ENCODE data around the gene LYPD5. TPM values are rescaled to one million over a fixed set of nuclear protein-coding genes. Genes with fewer than 3 reads are reported as not detected.

LYPD5 gene
- total and polyA plus RNA-seq, 2 of the 8 experiments (the other 6 are each of a cell fraction or from before 2014, with no cell fraction given) = 0.74 to 4.3 TPM

GRCh38 chr19:43798546-43799409 is 3.5 kb downstream of the LYPD5 start (continued):
- TF ChIP-seq E2F6 (IDR thresholded peaks at IDR 0.05) = peak; percentile 71
- no peak for TF ChIP-seq CHD2 (IDR thresholded peaks at IDR 0.05; ENCODE audit: low read length)
- TF ChIP-seq CREB1 (IDR thresholded peaks at IDR 0.05) = peak; percentile 34; the same call in 1 of the 2 replicates
- TF ChIP-seq EZH2 (IDR thresholded peaks at IDR 0.05; ENCODE audit: low read depth, low read length, severe bottlenecking) = no peak
- TF ChIP-seq HDAC2 (IDR thresholded peaks at IDR 0.05; ENCODE audit: borderline replicate concordance in 1 of 2, low read depth in 2 of 2, low read length in 2 of 2) = 0 out of 4 replicates have a peak, but pooled peaks of 1 of the 2 experiments have one; percentile 19
- no peak for TF ChIP-seq CTBP2 (IDR thresholded peaks at IDR 0.05; ENCODE audit: borderline replicate concordance, insufficient read depth, insufficient read length, low read length)
- TF ChIP-seq RAD21 (IDR thresholded peaks at IDR 0.05 in 1 of 2, conservative IDR thresholded peaks at IDR 0.05 in 1 of 2; ENCODE audit: low read depth in 2 of 2, low read length in 2 of 2) = no peak
- TF ChIP-seq, protein P1, sequence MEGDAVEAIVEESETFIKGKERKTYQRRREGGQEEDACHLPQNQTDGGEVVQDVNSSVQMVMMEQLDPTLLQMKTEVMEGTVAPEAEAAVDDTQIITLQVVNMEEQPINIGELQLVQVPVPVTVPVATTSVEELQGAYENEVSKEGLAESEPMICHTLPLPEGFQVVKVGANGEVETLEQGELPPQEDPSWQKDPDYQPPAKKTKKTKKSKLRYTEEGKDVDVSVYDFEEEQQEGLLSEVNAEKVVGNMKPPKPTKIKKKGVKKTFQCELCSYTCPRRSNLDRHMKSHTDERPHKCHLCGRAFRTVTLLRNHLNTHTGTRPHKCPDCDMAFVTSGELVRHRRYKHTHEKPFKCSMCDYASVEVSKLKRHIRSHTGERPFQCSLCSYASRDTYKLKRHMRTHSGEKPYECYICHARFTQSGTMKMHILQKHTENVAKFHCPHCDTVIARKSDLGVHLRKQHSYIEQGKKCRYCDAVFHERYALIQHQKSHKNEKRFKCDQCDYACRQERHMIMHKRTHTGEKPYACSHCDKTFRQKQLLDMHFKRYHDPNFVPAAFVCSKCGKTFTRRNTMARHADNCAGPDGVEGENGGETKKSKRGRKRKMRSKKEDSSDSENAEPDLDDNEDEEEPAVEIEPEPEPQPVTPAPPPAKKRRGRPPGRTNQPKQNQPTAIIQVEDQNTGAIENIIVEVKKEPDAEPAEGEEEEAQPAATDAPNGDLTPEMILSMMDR (IDR thresholded peaks at IDR 0.05; ENCODE audit: control extremely low read depth in 1 of 3, insufficient read depth in 1 of 3, low read depth in 1 of 3, low read length in 3 of 3) = no peak
- no peak for TF ChIP-seq HDAC6 (IDR thresholded peaks at IDR 0.05; ENCODE audit: low read depth, low read length)
- 0 out of 2 replicates have a peak, but pooled peaks have one; percentile 22 for TF ChIP-seq TAF1 (IDR thresholded peaks at IDR 0.05; ENCODE audit: low read depth, low read length)
- TF ChIP-seq POU5F1 (IDR thresholded peaks at IDR 0.05; ENCODE audit: low read depth, low read length) = no peak
- no peak for TF ChIP-seq NANOG (IDR thresholded peaks at IDR 0.05; ENCODE audit: insufficient read depth, low read depth, low read length, poor library complexity, severe bottlenecking)
- TF ChIP-seq POLR2A (IDR thresholded peaks at IDR 0.05; ENCODE audit: control extremely low read depth in 1 of 2, low read depth in 2 of 2, low read length in 2 of 2) = peak in 1 of 2 experiments; percentile 37; a peak in 1 of 3 replicates
- TF ChIP-seq SAP30 (IDR thresholded peaks at IDR 0.05; ENCODE audit: insufficient read depth, insufficient replicate concordance, low read length) = no peak
